Right lung (tissue), 5 donors: ENCODE measurements around the gene LEO1. TPM values are rescaled to one million over a fixed set of nuclear protein-coding genes. Genes with fewer than 3 reads are reported as not detected.
A peak's percentile ranks its signal among the peaks of the same experiment; 100 is the strongest.
"Not testable (repeated sequence)": the region's sequence is repeated elsewhere in the genome, so short reads cannot be mapped to it uniquely, and the experiment has no call there.

Experiments used
- DNase-seq, 2 donors: peaks; one replicate each; pipeline ENCODE4 v3.0.0-alpha.2; 2013
- polyA plus RNA-seq, 5 donors: library from polyadenylated mRNA; unstranded; fragments of 120-200 nt; gene quantifications; one replicate each; pipeline versions ENCODE4 v1.2.1 to v1.2.3, GENCODE V29; 2013; ENCODE audit warnings: inconsistent platforms in 1 of 5, low replicate concordance in 1 of 5; ENCODE audit not compliant: insufficient read length in 5 of 5, insufficient read depth in 1 of 5

Gene LEO1
- polyA plus RNA-seq, 5 donors, result 27.2 to 36.2 (median 29.2) TPM

- no peak for DNase-seq
Observed at GRCh38 chr15:52005748-52006701, 34.4 kb upstream of the LEO1 start.

- DNase-seq, result no peak
Observed at GRCh38 chr15:52004806-52005205, 33.2 kb upstream of the LEO1 start.

DNA sequence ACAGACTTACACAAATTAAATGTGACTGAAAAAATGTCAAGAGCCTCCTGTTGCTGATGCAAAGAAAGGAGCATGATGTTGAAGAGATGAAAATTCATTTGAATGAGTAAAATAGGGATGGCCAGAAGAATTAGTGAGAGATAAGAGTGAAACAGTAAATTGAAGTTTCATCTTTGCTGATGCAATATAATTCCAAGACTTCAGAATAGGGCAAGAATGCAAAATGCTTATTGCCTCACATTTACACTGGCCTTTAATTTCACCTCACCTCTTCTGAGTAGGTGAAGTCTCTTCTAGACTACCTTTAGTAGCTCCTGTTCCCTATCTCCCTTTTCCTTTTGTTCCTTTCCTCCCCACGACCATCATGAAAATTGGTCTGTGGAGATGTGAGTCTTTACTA lies 32.1 kb upstream of the LEO1 start:
- DNase-seq, result no peak

- not testable (repeated sequence) for DNase-seq
Observed at GRCh38 chr15:52003089-52003488, 31.5 kb upstream of the LEO1 start.

GRCh38 chr15:52002351-52002750 lies 30.8 kb upstream of the LEO1 start:
- DNase-seq, result no peak

DNA sequence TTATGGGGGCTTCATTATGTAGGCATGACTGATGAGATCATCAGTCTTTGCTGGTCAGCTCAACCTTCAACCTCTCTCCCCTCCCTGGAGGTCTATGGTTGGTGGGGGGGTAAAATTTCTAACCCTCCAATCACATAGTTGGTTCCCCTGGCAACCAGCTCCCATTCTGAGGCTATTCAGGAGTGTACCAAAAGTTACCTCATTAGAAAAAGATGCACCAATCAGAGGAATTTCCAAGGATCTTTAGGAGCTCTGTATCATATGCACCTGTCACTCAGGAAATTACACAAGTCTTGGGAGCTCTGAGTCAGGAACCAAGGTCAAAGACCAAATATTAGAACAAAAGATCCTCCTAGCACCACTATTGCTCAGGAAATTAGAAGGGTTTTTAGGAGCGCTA lies 21.4 kb upstream of the LEO1 start:
- DNase-seq, result no peak

DNA sequence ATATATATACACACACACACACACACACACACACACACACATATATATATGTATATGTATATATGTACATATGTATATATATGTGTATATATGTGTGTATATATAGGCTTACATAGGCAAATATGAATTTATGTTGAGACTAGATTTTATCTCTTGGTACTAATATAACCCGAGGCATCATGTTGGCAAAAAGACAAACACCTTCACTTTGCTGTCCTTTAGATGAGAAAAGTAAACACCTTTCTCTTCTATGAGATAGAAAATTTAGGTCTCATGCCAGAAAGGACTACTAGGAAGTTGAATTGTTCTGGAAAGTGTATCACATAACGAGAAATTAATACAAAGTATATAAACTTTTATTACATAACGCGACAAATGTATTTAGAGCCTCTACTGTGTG lies 19.6 kb upstream of the LEO1 start:
- no peak for DNase-seq

- DNase-seq, result no peak
Observed at GRCh38 chr15:51982770-51983103, 11.2 kb upstream of the LEO1 start.

- DNase-seq, result peak; percentile 18 to 48
Observed at GRCh38 chr15:51982013-51982769, 10.6 kb upstream of the LEO1 start.

GRCh38 chr15:51973775-51974174 lies 2.2 kb upstream of the LEO1 start:
- no peak for DNase-seq

DNA sequence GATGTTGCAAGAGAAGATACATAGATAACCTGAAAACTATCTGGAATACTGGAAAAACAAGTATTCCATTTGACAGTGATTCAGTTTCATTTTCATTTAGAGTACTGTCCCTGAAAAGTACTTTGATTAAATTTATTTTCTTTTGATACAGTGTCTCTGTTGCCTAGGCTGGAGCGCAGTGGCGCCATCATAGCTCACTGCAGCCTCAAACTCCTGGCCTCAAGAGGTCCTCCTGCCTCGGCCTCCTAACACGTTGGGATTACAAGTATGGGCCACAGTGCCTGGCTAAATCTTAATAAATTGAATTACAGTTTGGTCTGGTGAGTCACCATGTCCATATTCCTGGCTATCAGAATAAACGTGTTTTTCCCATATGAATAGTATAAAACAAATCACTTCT lies 1.6 kb upstream of the LEO1 start:
- no peak for DNase-seq

DNA sequence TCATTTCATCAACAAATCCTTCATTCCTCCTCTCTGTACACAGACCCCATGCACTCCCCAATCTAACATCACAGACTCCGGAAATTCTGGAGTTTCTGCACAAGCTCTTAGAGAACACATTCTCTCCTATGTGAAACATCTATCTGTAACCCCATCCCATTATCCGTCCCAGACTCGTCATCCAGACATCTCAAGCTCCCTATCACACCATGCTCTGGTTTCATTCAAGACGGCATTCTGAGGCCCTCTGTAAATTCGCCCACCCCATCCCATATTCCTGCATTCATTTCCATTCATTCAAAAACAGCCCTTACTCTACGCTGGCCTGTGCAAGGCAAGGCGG lies 575 bp downstream of the LEO1 start:
- DNase-seq, result no peak

DNA sequence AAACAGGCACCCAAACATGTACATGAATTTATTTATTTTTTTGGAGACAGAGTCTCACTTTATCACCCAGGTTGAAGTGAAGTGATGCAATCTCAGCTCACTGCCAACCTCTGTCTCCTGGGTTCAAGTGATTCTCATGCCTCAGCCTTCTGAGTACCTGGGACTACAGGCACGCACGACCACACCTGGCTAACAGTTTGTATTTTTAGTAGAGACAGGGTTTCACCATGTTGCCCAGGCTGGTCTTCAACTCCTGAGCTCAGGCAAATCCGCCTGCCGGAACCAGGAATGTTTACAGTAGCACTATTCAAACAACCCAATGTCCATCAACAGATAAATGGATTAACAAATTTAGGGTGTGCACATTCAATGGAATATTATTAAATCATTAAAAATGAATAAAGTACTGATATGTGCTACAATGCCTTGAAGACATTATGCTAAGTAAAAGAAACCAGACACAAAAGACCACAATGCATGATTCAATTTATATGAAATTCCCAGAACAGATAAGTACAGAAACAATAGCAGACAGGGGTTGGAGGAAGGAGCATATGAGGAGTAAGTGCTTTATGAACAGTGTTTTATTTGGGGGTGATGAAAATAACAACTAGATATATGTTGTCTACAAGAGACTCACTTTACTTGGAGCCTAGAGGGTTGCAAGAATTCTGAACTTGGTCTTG lies 1.3 kb downstream of the LEO1 start:
- no peak for DNase-seq

GRCh38 chr15:51969728-51970127 lies 1.9 kb downstream of the LEO1 start:
- DNase-seq, result no peak

- no peak for DNase-seq
Observed at GRCh38 chr15:51967583-51967982, 4.0 kb downstream of the LEO1 start.

GRCh38 chr15:51966192-51966591 lies 5.4 kb downstream of the LEO1 start:
- DNase-seq, result no peak

- no peak for DNase-seq
Observed at GRCh38 chr15:51965691-51966090, 5.9 kb downstream of the LEO1 start.

DNA sequence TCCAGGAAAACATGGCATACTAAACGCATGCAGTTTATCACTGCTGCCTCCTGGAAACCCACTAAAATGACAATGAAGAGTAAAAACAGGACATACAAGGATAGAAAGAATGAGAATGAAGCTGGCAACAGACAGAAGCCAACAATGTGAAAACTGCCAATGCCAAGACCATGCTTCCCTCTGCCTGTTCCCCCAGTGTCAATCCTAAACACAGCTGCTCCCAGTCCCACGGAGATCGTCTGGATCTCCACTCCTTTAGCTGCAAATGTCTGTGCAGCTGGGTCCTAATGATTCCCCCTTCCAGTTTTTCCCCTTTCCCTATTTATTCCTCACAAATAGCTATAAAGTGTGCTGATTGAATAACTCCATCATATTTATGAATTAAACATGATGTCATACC lies 16.1 kb downstream of the LEO1 start:
- DNase-seq, result no peak

DNA sequence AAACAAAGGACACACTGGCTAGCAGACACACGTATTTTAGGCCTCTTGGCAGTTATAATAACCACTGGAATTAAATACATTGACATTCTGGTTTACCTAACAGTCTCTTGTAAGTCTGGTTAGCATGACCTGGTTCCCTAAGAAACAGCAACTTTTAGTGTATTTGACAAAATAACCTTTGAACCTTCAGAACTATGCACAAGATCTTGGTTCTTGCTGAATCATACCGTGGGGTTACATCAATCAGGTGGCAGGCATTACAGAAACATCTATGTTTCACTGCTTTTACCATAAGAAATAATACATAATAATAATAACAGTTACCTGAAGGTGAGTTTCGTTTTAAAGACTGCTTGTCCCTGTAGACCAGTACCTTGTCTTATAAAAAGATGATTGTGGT lies 18.8 kb downstream of the LEO1 start:
- DNase-seq, result no peak

- no peak for DNase-seq
Observed at GRCh38 chr15:51947124-51947523, 24.5 kb downstream of the LEO1 start.

- DNase-seq, result no peak
Observed at GRCh38 chr15:51939216-51939615, 32.4 kb downstream of the LEO1 start.

DNA sequence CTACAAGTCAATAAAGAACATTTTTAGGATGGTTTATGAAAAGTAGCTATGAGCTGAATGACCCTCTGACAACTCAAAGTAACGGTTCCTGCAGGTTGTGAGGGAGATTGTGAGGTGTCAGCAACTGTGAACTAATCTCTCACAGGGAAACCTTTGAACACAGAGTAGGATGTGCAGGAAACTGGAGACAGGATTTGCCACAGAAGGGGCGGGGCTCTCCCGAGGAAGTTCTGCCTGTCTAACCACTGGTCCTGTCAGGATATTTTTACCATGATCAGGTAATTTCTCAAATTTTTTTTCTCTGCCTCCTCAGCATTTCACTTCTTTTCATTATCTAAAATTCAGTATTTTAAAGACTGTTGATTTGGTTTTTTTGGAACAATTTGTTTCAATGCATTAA lies 33.3 kb downstream of the LEO1 start:
- DNase-seq, result no peak

DNA sequence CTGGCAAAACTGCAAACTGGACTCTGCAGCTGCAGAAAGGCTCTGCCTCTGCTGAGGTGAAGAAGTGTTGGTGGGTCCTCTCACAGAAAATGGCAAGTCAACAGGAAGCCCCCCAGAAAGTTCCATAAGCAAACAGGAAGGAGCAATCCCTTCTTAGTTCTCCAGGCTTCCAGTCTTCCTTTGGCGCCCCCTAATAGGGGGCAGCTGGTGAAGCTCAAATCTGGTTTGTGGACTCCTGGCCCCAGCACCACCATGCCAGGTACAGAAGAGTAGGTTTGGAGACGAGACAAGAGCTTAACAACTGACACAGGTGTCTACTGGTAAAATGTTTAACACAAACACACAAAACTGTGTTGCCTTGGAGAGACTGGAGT lies 35.5 kb downstream of the LEO1 start:
- no peak for DNase-seq
